HAP-1 (cell line): ENCODE results near the gene IGF2.

Experiments
- DNase-seq, 2 experiments: peaks; one replicate each; pipeline ENCODE4 v3.0.0-alpha.2; 2016 to 2020; ENCODE audit warnings: low spot score in 2 of 2
- H3K27me3 ChIP-seq: fragments of 250-450 bp; sonication (Bioruptor Pico); 2 replicates; pipeline ENCODE4 v1.5.1; 2020; ENCODE audit warnings: low read depth, mild to moderate bottlenecking, moderate library complexity
- H3K36me3 ChIP-seq: fragments of 250-450 bp; sonication (Bioruptor Pico); replicated peaks from 2 replicates; pipeline ENCODE4 v1.5.1; 2020; ENCODE audit warnings: mild to moderate bottlenecking
- H3K4me1 ChIP-seq: fragments of 250-450 bp; sonication (Bioruptor Pico); 2 replicates; pipeline ENCODE4 v1.5.1; 2020; ENCODE audit warnings: mild to moderate bottlenecking
- H3K4me3 ChIP-seq: fragments of 250-450 bp; sonication (Bioruptor Pico); 2 replicates; pipeline ENCODE4 v1.5.1; 2020; ENCODE audit warnings: mild to moderate bottlenecking, moderate library complexity
- H3K9me3 ChIP-seq: fragments of 250-450 bp; sonication (Bioruptor Pico); 2 replicates; pipeline ENCODE4 v1.5.1; 2020; ENCODE audit warnings: mild to moderate bottlenecking, moderate library complexity
- in situ Hi-C: fragments of 300-500 bp; cut with MboI; formaldehyde crosslinking; loops from 3 replicates; pipeline ENCODE4 v1.14.3; 2020; ENCODE audit warnings: low sequenced_read_pairs, inconsistent platforms, mixed read lengths

Gene IGF2

DNA sequence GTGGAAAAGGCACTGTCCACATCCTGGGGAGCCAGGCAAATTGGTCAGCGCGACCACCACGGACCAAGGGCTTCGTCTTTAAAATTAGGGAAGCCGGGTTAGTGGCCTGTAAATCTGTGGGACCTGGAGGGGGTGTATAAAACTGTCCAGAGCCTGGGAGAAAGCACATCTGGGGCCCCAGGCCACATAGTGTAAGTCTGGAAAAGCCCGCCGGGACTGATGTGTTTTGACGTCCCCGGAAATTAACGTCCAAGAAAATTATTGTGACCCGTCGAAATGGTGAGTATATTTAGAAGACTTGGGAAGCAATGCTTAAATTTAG is 4.2 kb upstream of the IGF2 start:
- Histone ChIP-seq H3K27me3 (peaks cover 81% of the 10 kb centered on the region), H3K9me3 (no peaks in the 10 kb centered on the region), H3K4me3 (no peak overlapping the region), H3K36me3 (no peaks in the 10 kb centered on the region), H3K4me1 (no peaks in the 10 kb centered on the region)
- in situ Hi-C loops = no loop called here
- DNase-seq = no peak

DNA sequence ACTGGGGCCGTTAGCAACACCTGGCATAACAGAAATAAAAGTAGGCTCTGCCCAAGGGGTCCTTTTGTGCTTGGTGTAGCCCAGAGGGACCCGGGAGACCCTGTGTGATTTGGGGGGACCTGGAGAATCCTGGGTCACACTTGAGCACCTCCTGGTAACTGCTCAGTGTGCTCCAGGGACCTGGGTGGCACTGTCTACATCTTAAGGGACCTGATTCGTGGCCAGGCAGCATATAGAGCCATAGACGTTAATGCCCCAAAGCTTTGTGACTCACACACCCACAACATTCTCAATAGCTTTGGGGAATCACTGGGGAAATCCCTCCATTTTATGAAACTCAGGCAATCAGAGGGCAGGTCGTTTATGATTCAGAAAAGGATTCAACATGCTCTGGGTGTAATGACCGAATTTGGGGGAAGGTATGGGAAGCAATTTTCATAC is 3.6 kb upstream of the IGF2 start:
- in situ Hi-C loops = no loop called here
- no peaks in the 10 kb centered on the region for H3K4me1 ChIP-seq
- H3K9me3 ChIP-seq = no peaks in the 10 kb centered on the region
- H3K36me3 ChIP-seq = no peaks in the 10 kb centered on the region
- H3K4me3 ChIP-seq = no peak overlapping the region
- DNase-seq = no peak
- peaks cover 76% of the 10 kb centered on the region for H3K27me3 ChIP-seq

DNA sequence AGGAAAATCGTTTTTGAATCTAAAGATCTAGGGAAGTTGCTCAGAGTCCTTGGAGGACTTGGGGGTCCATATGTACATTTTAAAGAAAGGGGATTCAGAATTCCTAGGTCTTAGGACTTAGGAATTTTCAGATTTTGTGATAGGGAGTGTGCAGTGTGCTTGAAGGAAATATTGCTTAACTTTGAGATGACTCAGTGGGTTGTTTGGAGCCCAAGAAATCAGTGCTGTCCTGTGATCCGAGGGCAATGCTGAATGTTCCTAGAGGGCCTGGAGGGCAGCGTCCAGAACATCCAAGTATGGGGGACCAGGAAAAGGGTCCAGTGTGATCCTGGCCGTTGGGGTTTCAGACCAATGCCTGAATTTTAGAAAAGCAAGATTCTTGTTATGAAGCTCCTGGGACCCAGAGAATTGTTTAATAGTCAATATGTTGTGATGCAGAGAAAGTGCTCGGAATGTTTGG is 3.1 kb upstream of the IGF2 start:
- DNase-seq = no peak
- H3K4me3 ChIP-seq = no peak overlapping the region
- H3K4me1 ChIP-seq = no peaks in the 10 kb centered on the region
- no peaks in the 10 kb centered on the region for H3K36me3 ChIP-seq
- in situ Hi-C loops = no loop called here
- H3K27me3 ChIP-seq = peaks cover 76% of the 10 kb centered on the region
- H3K9me3 ChIP-seq = no peaks in the 10 kb centered on the region

GRCh38 chr11:2140411-2141400 is 1.5 kb upstream of the IGF2 start:
- Histone ChIP-seq H3K4me3 (no peak overlapping the region), H3K4me1 (no peaks in the 10 kb centered on the region), H3K9me3 (no peaks in the 10 kb centered on the region), H3K27me3 (peaks cover 76% of the 10 kb centered on the region), H3K36me3 (no peaks in the 10 kb centered on the region)
- in situ Hi-C loops = no loop called here
- DNase-seq = no peak

- Histone ChIP-seq H3K36me3 (no peaks in the 10 kb centered on the region), H3K4me1 (no peaks in the 10 kb centered on the region), H3K27me3 (peaks cover 71% of the 10 kb centered on the region), H3K4me3 (no peak overlapping the region), H3K9me3 (no peaks in the 10 kb centered on the region)
- DNase-seq = no peak
- in situ Hi-C loops = no loop called here
Measured at GRCh38 chr11:2139621-2140337, 590 bp upstream of the IGF2 start.

- no peaks in the 10 kb centered on the region for H3K36me3 ChIP-seq
- H3K4me1 ChIP-seq = no peaks in the 10 kb centered on the region
- H3K4me3 ChIP-seq = no peak overlapping the region
- DNase-seq = no peak
- in situ Hi-C loops = no loop called here
- H3K27me3 ChIP-seq = peaks cover 71% of the 10 kb centered on the region
- H3K9me3 ChIP-seq = no peaks in the 10 kb centered on the region
Measured at GRCh38 chr11:2138431-2139122, 612 bp downstream of the IGF2 start.

- in situ Hi-C loops = no loop called here
- no peaks in the 10 kb centered on the region for H3K9me3 ChIP-seq
- H3K27me3 ChIP-seq = peaks cover 74% of the 10 kb centered on the region
- DNase-seq = no peak
- H3K36me3 ChIP-seq = no peaks in the 10 kb centered on the region
- no peak overlapping the region for H3K4me3 ChIP-seq
- no peaks in the 10 kb centered on the region for H3K4me1 ChIP-seq
Measured at GRCh38 chr11:2138068-2138430, 1.1 kb downstream of the IGF2 start.

DNA sequence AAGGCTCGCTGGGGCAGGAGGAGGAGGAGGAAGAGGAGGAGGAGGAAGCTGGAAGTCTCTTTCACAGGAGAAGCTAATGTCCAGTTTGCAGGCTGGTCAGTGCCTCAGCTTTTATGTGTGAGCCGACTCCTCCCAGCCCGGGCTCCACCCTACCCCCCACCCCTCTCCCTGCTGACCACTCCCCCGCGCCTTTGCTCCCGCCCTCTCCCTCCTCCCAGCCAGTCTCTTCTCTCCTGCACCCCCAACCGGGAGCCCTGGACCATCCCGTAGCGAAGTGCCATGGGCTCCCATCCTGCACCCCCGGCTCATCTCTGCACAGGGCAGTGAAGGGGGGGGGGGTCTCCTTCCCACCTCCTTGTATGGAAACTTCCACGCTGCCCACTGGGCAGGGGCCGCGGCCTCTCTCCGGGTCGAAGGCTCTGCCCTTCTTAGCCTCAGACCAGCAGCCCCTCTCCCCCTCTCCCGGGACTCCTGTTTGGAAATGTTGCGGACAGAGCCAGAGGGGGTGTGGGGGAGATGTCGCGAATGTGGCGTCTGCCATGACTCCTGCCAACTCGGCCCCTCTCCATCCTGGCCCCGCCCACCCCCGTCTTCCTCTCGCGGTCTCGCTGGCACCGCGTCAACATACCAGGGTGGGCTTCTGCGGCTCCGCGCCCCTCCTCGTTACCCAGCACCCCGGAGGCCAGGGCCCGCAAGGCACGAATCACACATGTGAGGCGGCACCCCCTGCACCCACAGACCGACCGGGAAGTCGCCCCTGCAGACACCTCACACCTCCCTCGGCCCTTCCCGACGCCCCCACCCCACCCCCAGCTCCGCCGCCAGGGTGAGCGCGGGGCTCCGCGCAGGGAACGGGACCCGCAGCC is 1.8 kb downstream of the IGF2 start:
- no peaks in the 10 kb centered on the region for H3K36me3 ChIP-seq
- H3K4me1 ChIP-seq = no peaks in the 10 kb centered on the region
- in situ Hi-C loops = no loop called here
- H3K27me3 ChIP-seq = peaks cover 73% of the 10 kb centered on the region
- no peaks in the 10 kb centered on the region for H3K9me3 ChIP-seq
- peak overlapping the region; percentile 11; the same call in 1 of the 2 replicates for H3K4me3 ChIP-seq
- peak; percentile 19 to 72 for DNase-seq

DNA sequence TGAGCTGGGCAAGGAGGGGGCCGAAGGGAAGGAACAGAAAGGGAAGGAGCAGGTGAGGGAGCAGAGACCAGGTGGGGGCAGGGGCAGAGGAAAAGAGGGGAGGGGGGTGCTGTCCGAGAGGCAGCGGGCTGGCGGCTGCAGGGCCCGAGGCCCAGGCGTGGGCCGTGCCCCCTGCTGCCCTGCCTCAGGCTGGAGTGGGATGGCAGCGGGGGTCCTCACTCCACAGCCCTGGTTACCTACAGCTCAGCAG is 2.3 kb downstream of the IGF2 start:
- in situ Hi-C loops = no loop called here
- Histone ChIP-seq H3K9me3 (no peaks in the 10 kb centered on the region), H3K36me3 (no peaks in the 10 kb centered on the region), H3K4me1 (no peaks in the 10 kb centered on the region), H3K4me3 (no peak overlapping the region), H3K27me3 (peaks cover 67% of the 10 kb centered on the region)
- DNase-seq = no peak

DNA sequence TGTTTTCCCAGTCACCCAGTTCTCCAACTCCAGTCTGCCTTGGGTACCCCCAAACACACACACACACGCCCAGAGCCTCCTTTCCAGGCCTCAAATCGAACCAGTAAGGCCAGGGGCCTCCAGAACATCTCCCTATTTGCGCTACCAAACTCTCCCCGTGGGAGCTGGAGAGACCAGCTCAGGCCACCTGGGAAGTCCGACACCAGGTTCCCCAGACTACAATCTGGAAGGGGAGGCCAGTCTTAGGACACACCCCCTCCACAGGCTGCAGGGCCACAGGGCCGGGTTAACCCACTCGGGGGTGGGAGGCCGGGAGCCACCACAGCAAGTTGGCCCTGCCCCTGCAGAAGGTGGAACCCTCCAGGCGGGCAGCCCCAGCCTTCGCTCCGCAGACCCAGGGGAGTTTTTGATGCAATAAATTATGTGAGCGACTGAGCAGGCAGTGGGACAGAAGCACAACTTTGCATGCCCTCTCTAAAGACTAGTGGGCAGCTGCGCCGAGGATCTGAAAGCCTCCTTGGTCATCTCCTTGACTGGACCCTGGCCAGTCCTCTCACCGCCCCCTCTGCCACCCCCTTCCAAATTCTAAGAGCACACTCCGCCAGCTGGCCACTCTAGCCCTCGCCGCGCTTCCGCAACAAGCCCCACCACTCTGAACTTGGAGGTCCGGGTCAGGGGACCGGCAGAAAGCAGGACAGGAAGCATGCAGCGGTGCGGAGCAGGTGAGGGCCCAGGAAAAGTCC is 2.8 kb downstream of the IGF2 start:
- in situ Hi-C loops = no loop called here
- Histone ChIP-seq H3K4me3 (no peak overlapping the region), H3K4me1 (no peaks in the 10 kb centered on the region), H3K36me3 (no peaks in the 10 kb centered on the region), H3K27me3 (peaks cover 62% of the 10 kb centered on the region), H3K9me3 (no peaks in the 10 kb centered on the region)
- DNase-seq = no peak

DNA sequence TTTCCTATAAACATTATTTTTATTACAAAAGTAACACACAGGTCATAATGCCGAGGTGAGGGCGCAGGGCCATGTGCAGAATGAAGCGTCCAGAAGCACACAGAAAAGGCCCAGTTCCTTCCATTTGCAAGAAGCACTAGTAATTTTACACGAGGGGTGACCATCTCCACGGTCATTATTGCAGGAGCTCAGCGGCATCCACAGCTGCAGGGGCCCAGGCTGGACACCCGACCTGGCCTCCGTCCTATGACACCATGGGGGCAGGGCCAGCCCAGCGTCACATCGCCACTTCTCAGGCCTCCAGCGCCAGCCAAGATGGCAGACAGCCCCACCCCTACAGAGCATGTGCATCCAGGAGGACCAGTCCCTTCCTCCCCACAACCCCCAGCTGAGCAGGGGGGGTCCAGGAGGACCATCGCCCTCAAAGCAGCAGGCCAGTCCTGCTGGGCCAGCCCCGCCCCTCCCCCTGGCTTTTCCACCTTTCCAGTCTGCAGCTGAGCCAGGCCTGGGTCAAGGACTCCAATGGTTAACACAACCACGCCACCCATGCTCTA is 3.5 kb downstream of the IGF2 start:
- Histone ChIP-seq H3K9me3 (no peaks in the 10 kb centered on the region), H3K27me3 (peaks cover 56% of the 10 kb centered on the region), H3K4me1 (no peaks in the 10 kb centered on the region), H3K4me3 (no peak overlapping the region), H3K36me3 (no peaks in the 10 kb centered on the region)
- in situ Hi-C loops = no loop called here
- DNase-seq = no peak

GRCh38 chr11:2135018-2135569 is 4.1 kb downstream of the IGF2 start:
- no peak for DNase-seq
- in situ Hi-C loops = no loop called here
- H3K4me1 ChIP-seq = no peaks in the 10 kb centered on the region
- H3K27me3 ChIP-seq = peaks cover 51% of the 10 kb centered on the region
- no peaks in the 10 kb centered on the region for H3K36me3 ChIP-seq
- H3K4me3 ChIP-seq = no peak overlapping the region
- H3K9me3 ChIP-seq = no peaks in the 10 kb centered on the region
